Skeletal muscle cell (primary cell): ENCODE data around the gene WDPCP.
A peak's percentile ranks its signal among the peaks of the same experiment; 100 is the strongest.

ENCODE experiments used
- DNase-seq: peaks from one replicate; pipeline ENCODE4 v3.0.0-alpha.2; 2010; ENCODE audit warnings: low read depth
- H3K4me3 ChIP-seq: 2 replicates; pipeline ENCODE4 v1.5.1; 2011; ENCODE audit warnings: low read depth, mild to moderate bottlenecking, control low read depth, low read length, moderate library complexity

Gene WDPCP

GRCh38 chr2:63553049-63553448 is 35.2 kb downstream of the WDPCP start:
- DNase-seq: no peak
- H3K4me3 ChIP-seq: no peak overlapping the region

- no peak for DNase-seq
- H3K4me3 ChIP-seq: no peak overlapping the region
These were observed 43.3 kb downstream of the WDPCP start for GRCh38 chr2:63545023-63545422.

DNA sequence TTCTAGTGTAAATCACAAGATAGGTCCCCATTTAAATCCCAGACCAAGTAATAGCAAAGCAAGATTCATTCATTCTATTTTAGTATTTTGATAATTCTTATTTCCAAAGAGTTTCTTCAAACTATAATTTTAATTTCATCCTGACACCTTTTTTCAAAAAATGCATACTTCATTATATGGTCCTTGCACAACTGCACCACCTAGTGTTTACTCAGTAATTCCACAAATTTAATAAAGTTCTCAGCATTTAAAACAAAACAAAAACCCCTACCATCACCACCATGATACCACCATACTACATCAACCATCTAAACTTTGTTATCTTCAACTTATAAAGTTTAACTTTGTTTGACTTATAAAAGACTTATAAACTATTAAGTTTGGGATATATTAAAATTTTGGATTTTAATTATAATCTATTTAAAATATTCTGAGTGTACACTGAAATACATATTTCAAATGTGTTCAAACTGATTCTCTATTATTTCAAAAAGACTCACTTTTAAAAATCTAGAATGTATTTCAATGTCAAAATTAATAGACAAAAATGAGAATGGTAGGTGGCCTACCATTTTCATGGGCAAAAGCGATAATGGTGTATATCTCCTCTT is 44.2 kb downstream of the WDPCP start:
- H3K4me3 ChIP-seq: no peak overlapping the region
- DNase-seq: no peak

GRCh38 chr2:63539416-63540162 is 48.7 kb downstream of the WDPCP start:
- no peak overlapping the region for H3K4me3 ChIP-seq
- DNase-seq: no peak

DNA sequence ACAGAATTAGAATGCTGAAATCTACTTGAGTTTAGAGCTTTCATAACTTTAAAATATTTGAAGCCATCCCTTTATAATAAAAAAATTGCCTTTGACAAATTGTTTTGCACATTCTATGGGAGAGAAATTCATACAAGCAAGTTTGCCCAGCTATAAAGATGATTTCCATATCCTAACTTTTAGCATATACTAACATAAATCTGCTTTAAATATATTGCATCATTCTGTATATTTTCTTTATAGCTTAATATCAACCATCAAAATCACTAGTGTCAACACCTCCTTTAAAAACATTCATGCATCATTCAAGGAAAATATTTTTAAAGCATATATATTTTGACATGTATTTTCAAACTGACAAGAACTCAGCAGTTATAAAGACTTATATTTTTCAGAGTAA is 49.9 kb downstream of the WDPCP start:
- H3K4me3 ChIP-seq: no peak overlapping the region

DNA sequence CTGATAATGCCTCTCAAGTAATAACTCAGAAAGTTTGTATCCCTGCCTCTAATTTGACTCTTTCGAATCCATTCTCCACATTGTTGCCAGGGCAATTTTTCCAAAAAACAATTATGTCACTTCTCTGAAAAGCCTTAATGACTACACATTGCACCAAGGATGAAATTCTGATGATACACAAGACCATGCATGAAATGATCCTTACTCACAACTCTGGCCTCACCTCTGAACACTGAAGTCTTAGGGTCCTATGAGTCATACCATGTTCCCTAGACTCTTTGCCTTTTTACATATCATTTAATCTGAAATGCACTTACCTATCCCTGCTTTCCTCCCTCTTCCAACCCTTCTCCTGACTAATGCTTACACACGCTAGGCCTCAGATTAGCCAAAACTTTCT is 51.0 kb downstream of the WDPCP start:
- no peak overlapping the region for H3K4me3 ChIP-seq
- peak; percentile 16 for DNase-seq

More for the DNA sequence above, 49.9 kb downstream of the WDPCP start:
- DNase-seq: no peak

DNA sequence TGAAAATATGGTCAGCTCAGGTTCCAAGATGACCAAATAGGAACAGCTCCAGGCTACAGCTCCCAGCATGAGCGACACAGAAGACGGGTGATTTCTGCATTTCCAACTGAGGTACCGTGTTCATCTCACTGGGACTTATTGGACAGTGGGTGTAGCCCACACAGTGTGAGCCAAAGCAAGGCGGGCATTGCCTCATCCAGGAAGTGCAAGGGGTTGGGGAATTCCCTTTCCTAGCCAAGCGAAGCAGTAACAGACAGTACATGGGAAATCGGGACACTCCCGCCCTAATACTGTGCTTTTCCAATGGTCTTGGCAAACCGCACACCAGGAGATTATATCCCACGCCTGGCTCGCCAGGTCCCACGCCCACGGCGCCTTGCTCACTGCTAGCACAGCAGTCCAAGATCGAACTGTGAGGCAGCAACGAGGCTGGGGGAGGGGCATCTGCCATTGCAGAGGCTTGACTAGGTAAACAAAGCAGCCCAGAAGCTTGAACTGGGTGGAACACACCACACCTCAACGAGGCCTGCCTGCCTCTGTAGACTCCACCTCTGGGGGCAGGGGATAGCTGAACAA is 57.5 kb downstream of the WDPCP start:
- no peak overlapping the region for H3K4me3 ChIP-seq
- DNase-seq: no peak

- no peak for DNase-seq
- H3K4me3 ChIP-seq: no peak overlapping the region
These were observed 62.4 kb downstream of the WDPCP start for GRCh38 chr2:63525905-63526304.

- H3K4me3 ChIP-seq: no peak overlapping the region
- no peak for DNase-seq
These were observed 65.3 kb downstream of the WDPCP start for GRCh38 chr2:63522950-63523349.

GRCh38 chr2:63520793-63521192 is 67.5 kb downstream of the WDPCP start:
- no peak for DNase-seq
- no peak overlapping the region for H3K4me3 ChIP-seq

- H3K4me3 ChIP-seq: no peak overlapping the region
- DNase-seq: no peak
These were observed 73.5 kb downstream of the WDPCP start for GRCh38 chr2:63514781-63515180.

GRCh38 chr2:63514237-63514716 is 74.0 kb downstream of the WDPCP start:
- no peak for DNase-seq
- no peak overlapping the region for H3K4me3 ChIP-seq

DNA sequence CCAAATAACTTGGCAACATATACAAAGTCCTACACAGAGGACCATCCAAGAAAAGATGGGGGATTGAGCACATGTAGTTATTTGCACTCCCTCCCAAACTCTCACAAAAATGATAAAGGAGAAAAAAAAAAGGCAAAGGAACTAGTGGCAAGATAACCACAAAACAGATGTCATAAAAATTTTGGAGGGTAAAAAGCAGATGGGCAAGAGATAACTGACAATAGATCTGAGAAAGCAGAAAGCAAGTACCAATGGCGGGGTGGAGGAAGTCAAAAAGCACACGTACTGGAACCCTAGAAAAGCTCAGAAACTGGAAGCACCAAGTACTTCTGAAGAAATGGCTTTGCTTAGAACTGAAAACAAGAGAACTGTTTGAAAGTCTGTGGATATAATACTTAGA is 82.0 kb downstream of the WDPCP start:
- H3K4me3 ChIP-seq: no peak overlapping the region
- DNase-seq: no peak

GRCh38 chr2:63503818-63504217 is 84.5 kb downstream of the WDPCP start:
- H3K4me3 ChIP-seq: no peak overlapping the region
- DNase-seq: no peak

GRCh38 chr2:63500398-63500797 is 87.9 kb downstream of the WDPCP start:
- no peak for DNase-seq
- H3K4me3 ChIP-seq: no peak overlapping the region

DNA sequence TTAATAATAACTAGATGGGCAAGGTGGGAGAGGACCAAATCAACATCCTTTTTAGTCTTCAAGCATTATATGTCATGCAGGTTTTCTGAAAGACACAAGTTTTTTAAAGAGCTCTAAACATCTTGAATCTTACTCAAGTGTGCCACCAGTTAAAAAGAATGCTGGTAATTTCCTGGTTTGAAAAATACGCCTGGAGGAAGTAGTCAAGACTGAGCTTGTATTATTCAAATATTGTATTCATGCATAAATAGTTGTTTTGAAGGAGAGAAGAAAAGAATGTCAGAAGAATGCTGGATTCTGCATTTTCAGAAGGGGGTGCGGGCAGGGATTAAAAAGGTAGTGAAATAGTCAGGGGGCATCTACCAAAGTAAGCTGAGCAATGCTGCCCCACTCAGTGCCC is 90.7 kb downstream of the WDPCP start:
- H3K4me3 ChIP-seq: no peak overlapping the region
- DNase-seq: no peak

- H3K4me3 ChIP-seq: no peak overlapping the region
- DNase-seq: no peak
These were observed 93.3 kb downstream of the WDPCP start for GRCh38 chr2:63494968-63495367.

- no peak for DNase-seq
- no peak overlapping the region for H3K4me3 ChIP-seq
These were observed 94.2 kb downstream of the WDPCP start for GRCh38 chr2:63494100-63494499.

- peak; percentile 1 for DNase-seq
- no peak overlapping the region for H3K4me3 ChIP-seq
These were observed 100.1 kb downstream of the WDPCP start for GRCh38 chr2:63488118-63488713.

GRCh38 chr2:63486861-63487290 is 101.4 kb downstream of the WDPCP start:
- no peak overlapping the region for H3K4me3 ChIP-seq
- DNase-seq: no peak
